ENCODE data around the gene USP40. TPM values are rescaled to one million over a fixed set of nuclear protein-coding genes. Genes with fewer than 3 reads are reported as not detected.
A peak's percentile ranks its signal among the peaks of the same experiment; 100 is the strongest.

USP40 gene
- total RNA-seq, 1 experiment from 2014 or later: 34.9 TPM

GRCh38 chr2:233556881-233557736 lies 9.5 kb downstream of the USP40 start:
- no peaks in the 10 kb centered on the region for H4K20me1 ChIP-seq (ENCODE audit: insufficient read depth)
- RAD21 ChIA-PET (ENCODE audit: low non-redundant PET in 1 of 2, low total read pairs in 2 of 2, uncharacterized antibody in 2 of 2, unreplicated experiment in 2 of 2): no interaction called here
- H2AFZ ChIP-seq (ENCODE audit: low read depth, low read length, poor library complexity, severe bottlenecking): no peak overlapping the region

GRCh38 chr2:233553366-233553765 lies 13.2 kb downstream of the USP40 start:
- peaks cover 18 to 21% of the 10 kb centered on the region in 2 experiments for H3K4me1 ChIP-seq (ENCODE audit: control insufficient read depth in 1 of 2, insufficient read depth in 2 of 2, low read length in 2 of 2)

More at GRCh38 chr2:233556881-233557736, 9.5 kb downstream of the USP40 start:
- TF ChIP-seq CBX3 (IDR thresholded peaks at IDR 0.05; ENCODE audit: low read depth) (no peak), MAX (IDR thresholded peaks at IDR 0.05) (peak; percentile 36; the same call in 1 of the 2 replicates)
- DNase-seq (ENCODE audit: low read depth, low spot score) (no peak), ATAC-seq (peak; percentile 94)
- Histone ChIP-seq H3K4me3 (replicated peaks in 1 of 2; ENCODE audit: low read depth in 1 of 2, low read length in 2 of 2) (peak overlapping the region in 1 of 2 experiments; percentile 12; a peak in 1 of 4 replicates), H3K9me3 (ENCODE audit: control insufficient read depth in 1 of 2, insufficient read depth in 1 of 2, low read depth in 1 of 2, low read length in 2 of 2) (no peaks in the 10 kb centered on the region), H3K4me1 (ENCODE audit: control insufficient read depth in 1 of 2, insufficient read depth in 2 of 2, low read length in 2 of 2) (peaks cover 18 to 23% of the 10 kb centered on the region in 2 experiments), H3K36me3 (ENCODE audit: control insufficient read depth in 1 of 2, insufficient read depth in 2 of 2, low read length in 2 of 2) (peaks cover 4 to 13% of the 10 kb centered on the region in 2 experiments; a peak in 2 of 4 replicates), H3K27ac (ENCODE audit: low read depth, low read length) (peak overlapping the region; percentile 69), H3K9me2 (ENCODE audit: insufficient read depth) (no peaks in the 10 kb centered on the region), H3K79me2 (ENCODE audit: insufficient read depth, low read length) (no peaks in the 10 kb centered on the region; the same call in 1 of the 2 replicates), H3K9ac (ENCODE audit: low read length) (peak overlapping the region; percentile 44), H3K27me3 (ENCODE audit: insufficient read depth, low read length) (no peaks in the 10 kb centered on the region), H3K4me2 (ENCODE audit: low read length) (peak overlapping the region; percentile 69)
- ChIA-PET CTCF (no interaction called here), POLR2A (interaction anchor here (1.2 kb wide), 1 partner anchor 9 kb away, joined by 10 read pairs; the partner anchor contains the start of gene USP40)
- intact Hi-C loops (cut with micrococcal nuclease): no loop called here
- no TSS peak for BruUV-seq (replicated peaks)

More at GRCh38 chr2:233553366-233553765, 13.2 kb downstream of the USP40 start:
- CTCF ChIA-PET: no interaction called here
- H3K9me3 ChIP-seq (ENCODE audit: control insufficient read depth in 1 of 2, insufficient read depth in 1 of 2, low read depth in 1 of 2, low read length in 2 of 2): no peaks in the 10 kb centered on the region
- intact Hi-C loops (cut with micrococcal nuclease): no loop called here
- H3K36me3 ChIP-seq (ENCODE audit: control insufficient read depth in 1 of 2, insufficient read depth in 2 of 2, low read length in 2 of 2): peaks cover 6 to 8% of the 10 kb centered on the region in 2 experiments; a peak in 1 of 4 replicates
- RAD21 ChIA-PET (ENCODE audit: low non-redundant PET in 1 of 2, low total read pairs in 2 of 2, uncharacterized antibody in 2 of 2, unreplicated experiment in 2 of 2): no interaction called here
- ATAC-seq (no peak), DNase-seq (ENCODE audit: low read depth, low spot score) (no peak)
- no peak overlapping the region for H3K9ac ChIP-seq (ENCODE audit: low read length)
- no peak overlapping the region for H2AFZ ChIP-seq (ENCODE audit: low read depth, low read length, poor library complexity, severe bottlenecking)
- POLR2A ChIA-PET: no interaction called here
- H4K20me1 ChIP-seq (ENCODE audit: insufficient read depth): no peaks in the 10 kb centered on the region
- no peak overlapping the region for H3K4me3 ChIP-seq (replicated peaks in 1 of 2; ENCODE audit: low read depth in 1 of 2, low read length in 2 of 2)
- no peak overlapping the region for H3K27ac ChIP-seq (ENCODE audit: low read depth, low read length)
- no TSS peak for BruUV-seq (replicated peaks)
- no peak overlapping the region for H3K4me2 ChIP-seq (ENCODE audit: low read length)
- H3K9me2 ChIP-seq (ENCODE audit: insufficient read depth): no peaks in the 10 kb centered on the region
- no peaks in the 10 kb centered on the region for H3K27me3 ChIP-seq (ENCODE audit: insufficient read depth, low read length)
- no peaks in the 10 kb centered on the region for H3K79me2 ChIP-seq (ENCODE audit: insufficient read depth, low read length)
- no peak for TF ChIP-seq SRF (IDR thresholded peaks at IDR 0.05; ENCODE audit: low read depth)
- TF ChIP-seq EZH2phosphoT487 (IDR thresholded peaks at IDR 0.05; ENCODE audit: borderline replicate concordance): no peak
- TF ChIP-seq ZNF274 (IDR thresholded peaks at IDR 0.05; ENCODE audit: low read depth, low read length): no peak
- TF ChIP-seq FOSL1 (IDR thresholded peaks at IDR 0.05; ENCODE audit: low read depth): no peak
- no peak for TF ChIP-seq REST (IDR thresholded peaks at IDR 0.05; ENCODE audit: low read depth)
- no peak for TF ChIP-seq MAX (IDR thresholded peaks at IDR 0.05)
- TF ChIP-seq ATF3 (IDR thresholded peaks at IDR 0.05): no peak
- TF ChIP-seq RAD21 (IDR thresholded peaks at IDR 0.05; ENCODE audit: low read depth): no peak

All from HCT116 (cell line).